Measurements from ENCODE around the gene SLC23A3.
A peak's percentile ranks its signal among the peaks of the same experiment; 100 is the strongest.

Gene SLC23A3

GRCh38 chr2:219182331-219183150 is 12.7 kb upstream of the SLC23A3 start:
- TF ChIP-seq CTCF (conservative IDR thresholded peaks at IDR 0.05) (no peak), ZFX (IDR thresholded peaks at IDR 0.05) (no peak)
- no peak overlapping the region for H3K27ac ChIP-seq

- no peak for TF ChIP-seq ZFX (IDR thresholded peaks at IDR 0.05)
- no peak for TF ChIP-seq CTCF (conservative IDR thresholded peaks at IDR 0.05)
- no peak overlapping the region for H3K27ac ChIP-seq
Measured at GRCh38 chr2:219181531-219181930, 11.7 kb upstream of the SLC23A3 start.

- no peak for TF ChIP-seq CTCF (conservative IDR thresholded peaks at IDR 0.05)
- no peak for TF ChIP-seq ZFX (IDR thresholded peaks at IDR 0.05)
Measured at GRCh38 chr2:219180961-219181360, 11.1 kb upstream of the SLC23A3 start.

GRCh38 chr2:219179601-219180465 is 10.0 kb upstream of the SLC23A3 start:
- no peak for TF ChIP-seq CTCF (conservative IDR thresholded peaks at IDR 0.05)
- no peak for TF ChIP-seq ZFX (IDR thresholded peaks at IDR 0.05)
- no peak overlapping the region for H3K27ac ChIP-seq

More at GRCh38 chr2:219180961-219181360, 11.1 kb upstream of the SLC23A3 start:
- no peak overlapping the region for H3K27ac ChIP-seq

- TF ChIP-seq ZFX (IDR thresholded peaks at IDR 0.05) (peak; percentile 75), CTCF (conservative IDR thresholded peaks at IDR 0.05) (peak; percentile 39)
- H3K27ac ChIP-seq, result peak overlapping the region; percentile 89
Measured at GRCh38 chr2:219178377-219179175, 8.7 kb upstream of the SLC23A3 start.

GRCh38 chr2:219177552-219178376 is 7.9 kb upstream of the SLC23A3 start, which contains the start of gene RETREG2:
Gene RETREG2, plus strand, starts transcription at chr2:219178275. Its CDS starts 78 bp downstream, at chr2:219178353.
- TF ChIP-seq ZFX (IDR thresholded peaks at IDR 0.05) (no peak), CTCF (conservative IDR thresholded peaks at IDR 0.05) (peak; percentile 67)
- H3K27ac ChIP-seq, result peak within 1 kb of the TSS; percentile 89

Data from C4-2B (cell line).